Transverse colon (tissue), 4 donors: ENCODE results near the gene NFIA.

Experiments used
- CTCF ChIP-seq, 5 experiments: fragments of 200-600 bp in 3 of 5; fragments of 450-650 bp in 2 of 5; sonication (generic) in 3 of 5; IDR thresholded peaks; 1 replicate in 2 of 5; 2 replicates in 3 of 5; pipeline ENCODE4 v1.5.1; 2016 to 2017; ENCODE audit warnings: antibody characterized with exemption in 5 of 5, inconsistent platforms in 3 of 5, mild to moderate bottlenecking in 2 of 5, moderate library complexity in 1 of 5
- EP300 ChIP-seq: sonication (generic); formaldehyde crosslinking; IDR thresholded peaks from one replicate; pipeline ENCODE4 v1.6.1; 2017; ENCODE audit warnings: antibody characterized with exemption, low read depth
- POLR2A ChIP-seq: fragments of 450-650 bp; IDR thresholded peaks from one replicate; pipeline ENCODE4 v1.6.1; 2016; ENCODE audit warnings: antibody characterized with exemption, mild to moderate bottlenecking, moderate library complexity
- POLR2AphosphoS5 ChIP-seq, 3 donors: sonication (generic); formaldehyde crosslinking; IDR thresholded peaks; one replicate each; pipeline ENCODE4 v1.6.1; 2016; ENCODE audit warnings: antibody characterized with exemption in 3 of 3

DNA sequence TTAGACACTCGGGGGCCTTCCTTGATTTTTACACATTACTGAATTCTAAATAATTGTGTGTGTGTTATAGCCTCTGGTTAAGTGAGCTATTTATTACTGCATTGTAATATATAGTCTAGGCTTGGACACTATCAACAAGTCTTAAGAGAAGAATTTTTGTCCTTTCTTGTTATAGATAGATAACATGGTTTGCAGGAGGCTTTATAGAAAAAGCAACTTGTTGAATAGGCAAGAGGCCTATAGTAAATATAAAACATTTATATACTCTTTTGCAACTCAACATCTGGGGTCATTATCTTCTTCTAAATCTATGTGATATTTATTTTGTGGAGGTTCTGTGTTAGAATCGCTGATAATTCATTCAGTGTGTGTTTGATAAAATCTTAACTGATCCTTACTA, 293.8 kb downstream of the NFIA start:
- TF ChIP-seq CTCF (IDR thresholded peaks at IDR 0.05) (no peak), POLR2AphosphoS5 (IDR thresholded peaks at IDR 0.05) (no peak), POLR2A (no peak), EP300 (no peak)
